Measurements from ENCODE around the gene TSFM. TPM values are rescaled to one million over a fixed set of nuclear protein-coding genes. Genes with fewer than 3 reads are reported as not detected.

Gene TSFM
- total RNA-seq, 1 experiment from 2014 or later: 58.5 TPM

DNA sequence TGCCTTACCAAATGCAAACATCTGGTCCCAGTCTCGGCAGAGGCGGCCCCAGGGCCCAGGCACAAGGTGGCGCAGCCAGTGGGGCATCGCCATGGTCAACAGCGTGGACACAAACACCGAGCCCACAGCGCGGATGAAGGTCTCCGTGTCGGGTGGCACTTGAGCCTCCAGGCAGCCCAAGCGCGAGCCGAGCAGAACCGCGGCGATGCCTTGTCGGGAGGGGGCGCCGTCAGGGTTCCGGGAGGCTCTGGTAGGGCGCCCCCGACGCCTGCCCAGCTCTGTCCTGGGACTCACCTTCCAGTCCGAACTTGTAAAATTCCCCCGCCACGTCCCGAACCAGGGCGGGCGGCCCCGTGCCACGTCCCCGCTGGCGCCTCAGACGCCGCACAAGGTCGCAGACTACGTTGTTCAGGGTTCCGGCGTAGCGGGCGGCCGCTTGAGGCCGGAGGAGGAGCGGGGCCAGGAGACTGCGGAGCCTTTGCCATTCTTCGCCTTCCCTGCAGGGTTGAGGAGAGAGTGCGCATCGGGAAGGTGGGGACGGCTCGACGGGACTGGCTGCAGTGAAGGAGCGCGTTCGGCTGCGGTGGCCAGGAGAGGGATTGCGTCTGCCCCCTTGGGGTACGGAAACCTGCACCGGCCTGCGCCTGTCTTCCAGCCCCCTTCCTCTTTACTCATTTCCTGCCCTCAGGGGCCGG lies 17.4 kb upstream of the TSFM start:
- TF ChIP-seq, protein P1, sequence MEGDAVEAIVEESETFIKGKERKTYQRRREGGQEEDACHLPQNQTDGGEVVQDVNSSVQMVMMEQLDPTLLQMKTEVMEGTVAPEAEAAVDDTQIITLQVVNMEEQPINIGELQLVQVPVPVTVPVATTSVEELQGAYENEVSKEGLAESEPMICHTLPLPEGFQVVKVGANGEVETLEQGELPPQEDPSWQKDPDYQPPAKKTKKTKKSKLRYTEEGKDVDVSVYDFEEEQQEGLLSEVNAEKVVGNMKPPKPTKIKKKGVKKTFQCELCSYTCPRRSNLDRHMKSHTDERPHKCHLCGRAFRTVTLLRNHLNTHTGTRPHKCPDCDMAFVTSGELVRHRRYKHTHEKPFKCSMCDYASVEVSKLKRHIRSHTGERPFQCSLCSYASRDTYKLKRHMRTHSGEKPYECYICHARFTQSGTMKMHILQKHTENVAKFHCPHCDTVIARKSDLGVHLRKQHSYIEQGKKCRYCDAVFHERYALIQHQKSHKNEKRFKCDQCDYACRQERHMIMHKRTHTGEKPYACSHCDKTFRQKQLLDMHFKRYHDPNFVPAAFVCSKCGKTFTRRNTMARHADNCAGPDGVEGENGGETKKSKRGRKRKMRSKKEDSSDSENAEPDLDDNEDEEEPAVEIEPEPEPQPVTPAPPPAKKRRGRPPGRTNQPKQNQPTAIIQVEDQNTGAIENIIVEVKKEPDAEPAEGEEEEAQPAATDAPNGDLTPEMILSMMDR (conservative IDR thresholded peaks at IDR 0.05; ENCODE audit: low read depth, low read length): peak; percentile 59
- peak; percentile 99 for TF ChIP-seq EZH2 (IDR thresholded peaks at IDR 0.05; ENCODE audit: borderline replicate concordance, low read depth, low read length, poor library complexity, severe bottlenecking)
- Histone ChIP-seq H3K27me3 (replicated peaks; ENCODE audit: insufficient read depth, low read depth, low read length, poor library complexity) (peaks cover 30% of the 10 kb centered on the region), H3K9me3 (ENCODE audit: low read depth, low read length, poor library complexity, severe bottlenecking) (no peaks in the 10 kb centered on the region), H3K4me1 (ENCODE audit: insufficient read depth, low read length, poor library complexity, severe bottlenecking) (peaks cover 31% of the 10 kb centered on the region), H3K4me3 (ENCODE audit: low read depth, low read length, poor library complexity, severe bottlenecking) (peak overlapping the region; percentile 40), H3K27ac (ENCODE audit: low read depth, low read length, poor library complexity, severe bottlenecking) (no peak overlapping the region), H3K36me3 (ENCODE audit: insufficient read depth, low read length, poor library complexity, severe bottlenecking) (peaks cover 6% of the 10 kb centered on the region)
- intact Hi-C loops (cut with micrococcal nuclease; ENCODE audit: unreplicated experiment): no loop called here
- DNase-seq (ENCODE audit: low spot score): peak; percentile 55
- ChIA-PET CTCF (interaction anchor here (2.2 kb wide), 1 partner anchor 9 kb away, joined by 10 read pairs; no protein-coding TSS in a partner anchor), POLR2A (ENCODE audit: low non-redundant PET) (interaction anchor here (0.6 kb wide), 1 partner anchor 22 kb away, joined by 3 read pairs; no protein-coding TSS in a partner anchor)
- no TSS peak for BruUV-seq (replicated peaks)

DNA sequence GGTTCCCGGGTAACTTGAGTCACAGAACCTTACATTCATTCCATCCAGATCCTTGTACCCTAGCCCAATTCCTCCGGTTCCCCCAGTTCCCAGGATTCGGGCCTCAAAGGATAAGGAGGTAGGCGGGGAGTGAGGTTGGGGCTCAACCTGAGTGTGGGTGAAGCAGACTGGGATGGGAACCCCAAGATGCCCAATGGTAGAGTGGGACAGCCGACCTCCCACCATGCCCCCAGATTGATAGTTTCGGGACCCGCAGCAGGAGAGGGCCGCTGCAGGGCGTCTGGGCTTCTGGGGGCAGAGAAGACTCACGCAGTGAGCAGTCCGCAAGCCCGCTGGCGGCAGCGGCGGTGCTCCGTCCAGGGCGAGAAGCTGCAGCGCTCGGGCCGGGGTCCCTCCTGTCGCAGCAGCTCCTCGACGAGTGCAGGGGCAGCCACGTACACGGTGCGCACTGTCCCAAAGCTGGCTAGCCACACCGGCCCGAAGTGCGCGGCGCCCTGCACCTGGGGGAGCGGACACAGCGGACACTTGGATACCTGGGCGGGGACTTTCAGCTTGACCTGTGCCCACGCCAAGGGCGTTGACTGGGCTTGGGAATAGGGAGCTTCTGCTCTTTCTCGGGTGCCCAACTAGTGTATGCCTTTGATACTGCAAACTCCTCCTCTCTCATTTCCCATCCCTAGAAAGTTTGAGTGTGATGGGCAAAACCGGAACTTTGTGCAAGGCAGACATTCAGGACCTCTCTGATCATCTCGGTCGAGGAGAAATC lies 16.7 kb upstream of the TSFM start:
- TF ChIP-seq, protein P1 (conservative IDR thresholded peaks at IDR 0.05; ENCODE audit: low read depth, low read length): no peak
- peak; percentile 31 for TF ChIP-seq EZH2 (IDR thresholded peaks at IDR 0.05; ENCODE audit: borderline replicate concordance, low read depth, low read length, poor library complexity, severe bottlenecking)
- peaks cover 6% of the 10 kb centered on the region for H3K36me3 ChIP-seq (ENCODE audit: insufficient read depth, low read length, poor library complexity, severe bottlenecking)
- no peaks in the 10 kb centered on the region for H3K9me3 ChIP-seq (ENCODE audit: low read depth, low read length, poor library complexity, severe bottlenecking)
- peaks cover 31% of the 10 kb centered on the region for H3K4me1 ChIP-seq (ENCODE audit: insufficient read depth, low read length, poor library complexity, severe bottlenecking)
- no TSS peak for BruUV-seq (replicated peaks)
- intact Hi-C loops (cut with micrococcal nuclease; ENCODE audit: unreplicated experiment): no loop called here
- H3K4me3 ChIP-seq (ENCODE audit: low read depth, low read length, poor library complexity, severe bottlenecking): peak overlapping the region; percentile 40
- ChIA-PET CTCF (interaction anchor here (2.2 kb wide), 1 partner anchor 9 kb away, joined by 10 read pairs; no protein-coding TSS in a partner anchor), POLR2A (ENCODE audit: low non-redundant PET) (no interaction called here)
- no peak for DNase-seq (ENCODE audit: low spot score)
- no peak overlapping the region for H3K27ac ChIP-seq (ENCODE audit: low read depth, low read length, poor library complexity, severe bottlenecking)
- peaks cover 30% of the 10 kb centered on the region for H3K27me3 ChIP-seq (replicated peaks; ENCODE audit: insufficient read depth, low read depth, low read length, poor library complexity)

DNA sequence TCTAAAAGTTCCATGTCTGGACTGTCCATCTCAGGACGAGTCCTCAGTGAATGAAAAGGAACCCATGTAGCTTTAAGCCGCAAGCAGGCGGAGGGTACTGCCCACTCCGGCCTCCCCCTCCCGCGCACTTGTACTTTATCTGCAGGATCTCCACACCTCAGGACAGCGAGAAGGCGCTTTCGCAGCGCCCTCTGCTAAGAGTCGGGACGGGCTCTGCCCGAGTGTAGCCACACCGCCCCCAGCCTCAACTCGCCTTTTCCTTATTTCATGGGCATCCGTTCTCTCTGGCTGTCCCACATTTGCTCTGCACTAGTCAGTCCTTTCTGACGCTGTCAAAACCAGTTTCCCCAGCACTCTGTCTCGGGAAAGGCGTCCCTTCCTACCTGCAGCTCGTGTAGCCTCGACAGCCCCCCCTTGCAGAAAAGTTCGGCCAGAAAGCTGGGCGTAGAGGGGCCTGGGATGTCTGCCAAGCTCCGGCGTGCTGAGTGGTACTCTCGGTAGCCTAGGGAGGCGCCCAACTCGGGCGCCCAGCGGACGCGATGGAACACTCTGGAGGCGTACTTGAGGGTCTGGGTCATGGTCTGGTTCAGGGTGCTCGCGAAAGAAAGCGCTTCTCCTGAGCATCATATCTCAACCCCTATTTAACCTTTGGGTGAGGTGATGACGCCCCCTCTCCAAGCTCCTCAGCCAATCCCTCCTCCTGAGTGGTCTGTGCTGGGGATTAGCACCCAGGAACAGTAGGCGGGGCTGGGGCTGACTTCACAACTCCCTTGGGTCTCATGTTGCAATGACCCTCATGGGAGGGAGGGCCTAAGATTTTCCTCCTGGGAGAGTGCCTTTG lies 15.9 kb upstream of the TSFM start, which contains the start of gene CYP27B1:
TSS of gene CYP27B1 (minus strand) at position 615 of the 841 bp plus-strand sequence. CDS start at position 578, 37 bp downstream.
- peak; percentile 84 for DNase-seq (ENCODE audit: low spot score)
- H3K9me3 ChIP-seq (ENCODE audit: low read depth, low read length, poor library complexity, severe bottlenecking): no peaks in the 10 kb centered on the region
- peaks cover 30% of the 10 kb centered on the region for H3K27me3 ChIP-seq (replicated peaks; ENCODE audit: insufficient read depth, low read depth, low read length, poor library complexity)
- ChIA-PET POLR2A (ENCODE audit: low non-redundant PET) (interaction anchor here (0.5 kb wide), 1 partner anchor 9 kb away, joined by 8 read pairs; no protein-coding TSS in a partner anchor), CTCF (interaction anchor here (2.2 kb wide), 1 partner anchor 10 kb away, joined by 10 read pairs; no protein-coding TSS in a partner anchor)
- H3K4me3 ChIP-seq (ENCODE audit: low read depth, low read length, poor library complexity, severe bottlenecking): peak within 1 kb of the TSS; percentile 40
- intact Hi-C loops (cut with micrococcal nuclease; ENCODE audit: unreplicated experiment): no loop called here
- peaks cover 31% of the 10 kb centered on the region for H3K4me1 ChIP-seq (ENCODE audit: insufficient read depth, low read length, poor library complexity, severe bottlenecking)
- H3K27ac ChIP-seq (ENCODE audit: low read depth, low read length, poor library complexity, severe bottlenecking): no peak within 1 kb of the TSS
- H3K36me3 ChIP-seq (ENCODE audit: insufficient read depth, low read length, poor library complexity, severe bottlenecking): peaks cover 6% of the 10 kb centered on the region
- TF ChIP-seq EZH2 (IDR thresholded peaks at IDR 0.05; ENCODE audit: borderline replicate concordance, low read depth, low read length, poor library complexity, severe bottlenecking): no peak
- TF ChIP-seq, protein P1 (conservative IDR thresholded peaks at IDR 0.05; ENCODE audit: low read depth, low read length): no peak
- BruUV-seq (replicated peaks): no TSS peak

Measured in A673 (cell line).